Measurements from ENCODE around the gene IER2.
"Not testable (repeated sequence)": the region's sequence is repeated elsewhere in the genome, so short reads cannot be mapped to it uniquely, and the experiment has no call there.

Gene IER2

DNA sequence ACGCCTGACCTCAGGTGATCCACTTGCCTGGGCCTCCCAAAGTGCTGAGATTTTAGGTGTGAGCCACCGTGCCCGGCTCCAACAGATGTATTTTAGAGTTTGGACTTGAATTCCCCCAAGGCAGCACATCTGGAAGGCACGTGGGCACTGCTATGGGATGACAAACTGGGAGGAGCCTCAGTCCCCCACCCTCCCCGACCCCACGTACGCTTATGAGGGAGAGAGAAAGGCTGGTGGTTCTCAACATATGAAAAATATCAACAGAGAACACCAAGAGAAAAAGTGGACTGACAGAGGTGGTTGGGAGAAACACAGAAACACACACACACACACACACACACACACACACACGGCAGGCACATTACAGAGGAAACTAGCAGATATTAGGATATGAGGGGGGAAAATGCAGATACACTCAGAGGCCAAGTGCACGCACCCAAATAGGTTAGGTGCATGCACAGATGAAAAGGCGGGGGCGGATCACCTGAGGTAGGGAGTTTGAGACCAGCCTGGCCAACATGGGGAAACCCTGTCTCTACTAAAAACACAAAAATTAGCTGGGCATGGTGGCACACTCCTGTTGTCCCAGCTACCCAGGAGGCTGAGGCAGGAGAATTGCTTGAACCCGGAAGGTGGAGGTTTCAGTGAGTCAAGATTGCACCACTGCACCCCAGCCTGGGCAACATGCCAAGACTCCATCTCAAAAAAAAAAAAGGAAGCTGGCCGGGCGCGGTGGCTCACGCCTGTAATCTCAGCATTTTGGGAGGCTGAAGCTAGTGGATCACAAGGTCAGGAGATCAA lies 3.2 kb upstream of the IER2 start:
- no peak for DNase-seq

- not testable (repeated sequence) for DNase-seq
Measured at GRCh38 chr19:13149173-13149627, 1.0 kb upstream of the IER2 start.

DNA sequence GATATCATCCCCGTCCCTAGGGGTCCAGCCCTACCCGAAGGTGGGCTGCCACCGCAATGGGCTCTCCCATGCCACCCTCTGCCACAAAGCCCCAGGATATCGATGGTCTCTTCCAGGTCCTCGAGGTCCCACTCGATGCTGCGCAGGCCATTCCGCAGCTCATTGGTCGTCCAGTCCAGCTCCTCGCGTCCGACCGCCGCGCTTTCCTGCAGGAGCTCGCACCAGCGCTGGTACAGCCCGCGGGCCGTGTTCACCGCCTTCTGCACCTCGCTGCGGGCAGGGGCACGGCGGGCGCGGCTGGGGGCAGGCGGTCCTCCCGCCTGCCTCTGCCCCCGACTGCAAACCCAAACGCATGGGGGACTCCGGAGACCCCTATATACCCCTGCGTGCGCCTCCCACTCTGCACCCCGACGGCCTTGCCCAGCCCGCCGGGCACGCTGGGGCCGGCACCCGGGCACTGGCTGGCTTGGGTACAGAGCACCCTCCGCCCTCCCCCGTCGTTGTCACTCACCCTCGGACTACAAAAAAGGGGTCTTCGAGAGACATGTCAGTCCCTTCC lies 504 bp upstream of the IER2 start:
- DNase-seq: peak; percentile 48

- no peak for DNase-seq
Measured at GRCh38 chr19:13150931-13151604, 857 bp downstream of the IER2 start.

DNA sequence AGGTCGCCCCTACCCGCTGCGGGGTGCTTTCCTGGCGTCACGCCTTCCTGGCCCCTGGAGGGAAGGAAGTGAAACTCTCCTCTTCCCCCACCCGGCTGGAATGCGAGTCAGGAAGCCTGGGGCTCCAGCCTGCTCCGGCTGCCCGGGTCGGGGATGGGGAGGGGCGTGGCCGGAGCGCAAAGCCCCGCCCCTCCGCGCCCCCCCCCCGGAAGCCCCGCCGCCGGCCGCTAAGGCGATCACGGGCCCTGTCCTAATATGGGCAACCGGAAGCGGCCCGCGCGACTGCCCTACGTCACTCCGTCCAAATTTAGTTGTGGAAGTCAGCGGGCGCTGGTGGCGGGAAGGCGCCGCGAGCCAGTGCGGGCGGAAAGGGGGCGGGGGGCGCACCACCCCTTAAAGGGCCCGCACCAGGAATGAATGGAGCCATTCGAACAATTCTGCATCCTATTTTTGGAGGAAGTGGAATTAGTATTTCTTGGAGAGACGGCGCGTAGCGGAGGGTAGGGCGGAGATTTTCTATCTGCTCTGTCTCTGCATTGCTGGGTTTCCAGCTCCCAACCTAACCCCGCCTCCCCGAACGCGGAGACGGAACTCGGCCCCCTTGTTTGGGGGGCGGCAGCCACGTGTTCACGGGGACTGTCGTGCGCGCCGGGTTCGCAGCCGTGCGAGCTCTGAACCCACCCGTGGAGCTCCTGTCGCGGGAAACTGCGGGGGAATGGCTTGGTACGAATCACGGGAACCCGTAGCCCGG lies 1.6 kb downstream of the IER2 start:
- DNase-seq: peak; percentile 95

GRCh38 chr19:13152356-13152973 lies 2.3 kb downstream of the IER2 start:
- no peak for DNase-seq

- DNase-seq: peak; percentile 95
Measured at GRCh38 chr19:13152974-13153568, 2.9 kb downstream of the IER2 start.

DNA sequence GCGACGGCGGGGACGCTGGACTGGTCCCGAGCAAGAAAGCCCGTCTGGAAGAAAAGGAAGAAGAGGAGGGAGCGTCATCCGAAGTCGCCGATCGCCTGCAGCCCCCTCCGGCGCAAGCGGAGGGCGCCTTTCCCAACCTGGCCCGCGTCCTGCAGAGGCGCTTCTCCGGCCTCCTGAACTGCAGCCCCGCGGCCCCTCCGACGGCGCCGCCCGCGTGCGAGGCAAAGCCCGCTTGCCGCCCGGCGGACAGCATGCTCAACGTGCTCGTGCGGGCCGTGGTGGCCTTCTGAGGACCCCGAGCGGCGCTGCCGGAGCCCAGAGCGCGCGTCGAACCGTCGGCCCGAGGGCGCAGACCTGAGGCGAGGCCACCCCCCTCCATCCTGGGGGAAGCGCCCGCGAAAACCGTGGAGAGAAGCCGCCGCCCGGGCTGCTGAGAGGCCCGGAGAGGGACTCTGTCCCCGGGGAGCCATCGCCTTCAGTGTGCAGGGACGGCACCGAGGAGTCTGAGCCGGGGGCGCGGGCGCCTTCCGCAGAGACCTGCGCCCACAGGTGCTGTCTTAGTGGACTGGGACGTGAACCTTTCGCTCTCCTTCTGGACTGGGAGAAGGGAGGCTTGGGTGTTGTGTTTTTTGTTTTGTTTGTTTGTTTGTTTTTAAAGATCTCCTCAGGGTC lies 3.5 kb downstream of the IER2 start:
- DNase-seq: no peak

- DNase-seq: no peak
Measured at GRCh38 chr19:13154241-13154778, 4.1 kb downstream of the IER2 start.

DNA sequence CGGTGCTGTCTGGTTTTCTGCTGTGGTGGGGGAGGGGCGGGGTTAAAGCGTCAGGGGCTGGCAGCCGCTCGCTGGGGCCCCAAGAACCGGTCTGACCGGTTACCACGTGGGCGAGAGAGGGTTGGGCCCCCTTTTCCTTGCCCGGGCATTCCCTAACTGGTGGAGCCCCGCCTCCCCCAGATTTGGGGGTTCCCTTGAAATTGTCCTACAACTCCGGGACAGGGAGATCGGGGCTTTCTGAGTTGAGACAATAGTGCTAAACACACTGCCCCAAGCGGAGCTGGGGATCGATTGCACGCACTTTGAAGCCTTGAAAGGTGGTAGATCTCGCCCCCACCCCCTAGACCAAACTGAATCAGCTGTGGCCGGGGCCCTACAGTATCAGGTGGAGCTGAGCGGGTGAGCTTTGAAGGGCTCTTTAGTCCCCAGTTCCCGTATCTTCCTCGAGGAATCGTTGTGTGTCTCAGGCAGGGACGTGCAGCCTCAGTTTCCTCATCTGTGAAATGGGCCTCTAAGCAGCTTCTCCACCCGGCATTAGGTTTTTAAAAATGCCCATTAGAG lies 4.8 kb downstream of the IER2 start:
- peak; percentile 85 for DNase-seq

DNA sequence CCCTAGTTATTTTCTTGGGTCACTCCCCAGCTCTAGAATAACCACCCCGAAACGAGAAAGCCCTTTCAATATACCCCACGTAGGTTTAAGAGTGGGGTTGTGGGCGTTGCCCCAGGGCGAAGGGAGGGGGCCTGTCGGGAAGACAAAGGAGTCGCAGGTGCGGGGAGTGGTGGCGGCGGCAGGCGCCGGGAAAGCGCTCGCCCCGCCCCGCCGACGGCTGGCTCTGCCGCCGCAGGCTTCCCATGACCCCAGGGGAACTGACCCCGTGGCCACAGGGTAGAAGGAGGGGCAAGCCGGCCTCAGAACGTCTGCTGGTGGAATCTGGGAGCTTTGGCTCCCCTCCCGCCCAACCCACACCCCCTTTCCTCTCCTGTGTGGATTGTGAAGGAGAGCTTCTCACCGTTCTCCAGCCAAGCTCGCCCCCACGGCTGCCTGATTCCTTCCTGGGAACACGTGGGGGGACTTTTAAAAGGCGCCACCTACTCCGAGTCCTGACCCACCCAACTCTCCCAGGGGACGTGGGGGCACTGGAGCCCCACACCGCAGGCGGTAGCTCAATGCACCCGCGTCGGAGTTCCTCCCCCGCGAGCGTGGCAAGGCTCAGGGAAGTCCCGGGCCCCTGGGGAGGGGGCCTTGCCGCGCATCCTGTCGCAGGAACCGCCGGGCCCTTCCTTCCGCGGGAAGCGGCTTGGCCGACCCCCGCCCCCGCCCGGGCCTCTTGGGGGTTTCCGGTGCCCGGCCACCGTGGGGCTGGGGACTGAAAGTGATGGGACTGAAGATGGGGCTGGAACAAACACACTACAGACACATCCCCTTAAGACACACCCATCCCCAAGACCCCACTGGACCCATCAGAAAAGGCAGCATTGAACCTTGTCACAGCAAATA lies 5.5 kb downstream of the IER2 start:
- no peak for DNase-seq

DNA sequence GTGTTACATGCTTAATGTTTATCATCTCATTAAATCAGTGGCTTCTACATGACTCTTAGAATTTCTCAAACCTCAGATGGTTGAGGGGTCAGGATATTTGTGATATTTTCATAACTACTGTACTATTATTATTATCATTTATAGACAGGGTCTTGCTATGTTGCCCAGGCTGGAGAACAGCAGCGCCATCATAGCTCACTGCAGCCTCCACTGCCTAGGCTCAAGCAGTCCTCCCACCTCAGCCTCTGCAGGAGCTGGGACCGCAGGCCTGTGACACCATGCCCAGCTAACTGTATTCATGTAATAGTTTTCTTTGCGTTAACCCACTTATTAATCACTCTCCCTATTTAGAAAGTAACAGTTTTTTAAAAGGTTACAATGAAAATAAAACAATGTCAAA lies 9.5 kb downstream of the IER2 start:
- no peak for DNase-seq

GRCh38 chr19:13160557-13160956 lies 10.3 kb downstream of the IER2 start:
- no peak for DNase-seq

- peak; percentile 90 for DNase-seq
Measured at GRCh38 chr19:13162724-13163608, 12.8 kb downstream of the IER2 start.

- no peak for DNase-seq
Measured at GRCh38 chr19:13163609-13164342, 13.6 kb downstream of the IER2 start.

DNA sequence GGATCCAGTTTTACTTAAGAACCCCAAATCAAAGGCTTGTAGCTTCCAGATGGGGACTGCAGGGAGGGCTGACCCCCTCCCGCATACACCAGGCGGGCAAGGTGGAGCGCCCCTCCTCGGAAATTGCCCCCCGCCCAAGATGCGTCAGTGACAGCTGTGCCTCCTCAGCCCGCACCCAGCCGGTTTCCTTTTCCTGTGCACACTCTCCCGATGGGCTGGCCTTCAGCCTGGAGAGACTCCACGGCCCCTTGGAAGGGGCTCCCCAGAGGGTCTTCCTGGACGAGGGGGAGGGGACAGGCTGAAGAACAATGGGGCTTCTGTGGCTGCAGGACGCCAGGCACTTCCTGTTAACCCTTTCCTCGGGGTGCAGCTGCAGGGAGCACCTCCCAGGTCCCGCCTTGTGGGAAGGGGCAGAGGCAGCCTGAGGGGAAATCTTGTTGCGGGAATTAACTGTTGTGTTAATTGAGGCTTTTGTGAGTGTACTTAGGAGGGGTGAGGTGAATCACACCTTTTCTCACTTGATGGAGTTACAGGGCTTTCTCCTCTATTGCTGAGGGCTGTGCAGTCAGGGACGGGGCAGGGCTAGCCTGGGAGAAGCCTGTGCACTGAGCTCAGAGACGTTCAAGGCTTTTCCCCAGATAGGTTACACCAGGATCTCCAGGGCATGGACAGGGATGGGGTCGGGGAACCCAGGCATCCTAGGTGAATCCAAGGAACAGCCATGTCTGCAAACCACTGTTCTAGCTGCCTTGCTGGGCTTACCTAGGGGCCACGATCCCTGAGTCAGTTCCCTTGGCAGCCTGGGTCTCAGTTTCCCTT lies 14.3 kb downstream of the IER2 start:
- no peak for DNase-seq

Data from NCI-H1105 (cell line).